SK-N-SH treated with all-trans-retinoic acid at 6 μM for 48 hours (cell line): Measurements from ENCODE around the gene AMDHD2.
A peak's percentile ranks its signal among the peaks of the same experiment; 100 is the strongest.
"Not testable (repeated sequence)": the region's sequence is repeated elsewhere in the genome, so short reads cannot be mapped to it uniquely, and the experiment has no call there.

Experiments used
- ATAC-seq: fragments of 200-7000 bp; cut with Tn5 transposase; 3 replicates; pipeline ENCODE4 v1.9.1; 2020; ENCODE audit warnings: mild to moderate bottlenecking, moderate library complexity
- ARNTL ChIP-seq: fragments of 450-650 bp; formaldehyde crosslinking; IDR thresholded peaks from 2 replicates; pipeline ENCODE4 v1.5.0; 2020; ENCODE audit warnings: low read depth, mild to moderate bottlenecking, moderate library complexity, borderline replicate concordance
- BACH2 ChIP-seq: fragments of 250-450 bp; sonication (Bioruptor Pico); IDR thresholded peaks from 2 replicates; pipeline ENCODE4 v1.9.0; 2021; ENCODE audit warnings: mild to moderate bottlenecking, borderline replicate concordance
- CSDC2 ChIP-seq: fragments of 250-450 bp; sonication (Bioruptor Pico); IDR thresholded peaks from 2 replicates; pipeline ENCODE4 v1.5.0; 2020; ENCODE audit warnings: mild to moderate bottlenecking, moderate library complexity
- ESRRG ChIP-seq: fragments of 250-450 bp; sonication (Bioruptor Pico); IDR thresholded peaks from 2 replicates; pipeline ENCODE4 v1.6.1; 2021; ENCODE audit warnings: mild to moderate bottlenecking
- GLIS3 ChIP-seq: fragments of 250-450 bp; sonication (Bioruptor Pico); IDR thresholded peaks from 2 replicates; pipeline ENCODE4 v1.5.0; 2020; ENCODE audit warnings: mild to moderate bottlenecking, moderate library complexity
- ISL1 ChIP-seq: fragments of 250-450 bp; sonication (Bioruptor Pico); IDR thresholded peaks from 2 replicates; pipeline ENCODE4 v2.1.2; 2022; ENCODE audit warnings: mild to moderate bottlenecking, moderate library complexity
- OSR1 ChIP-seq: fragments of 250-450 bp; sonication (Bioruptor Pico); IDR thresholded peaks from 2 replicates; pipeline ENCODE4 v1.8.0; 2022; ENCODE audit warnings: moderate library complexity, mild to moderate bottlenecking, inconsistent platforms
- PPARA ChIP-seq: fragments of 250-450 bp; sonication (Bioruptor Pico); IDR thresholded peaks from 2 replicates; pipeline ENCODE4 v1.5.0; 2020; ENCODE audit warnings: mild to moderate bottlenecking, borderline replicate concordance
- RARB ChIP-seq: fragments of 250-450 bp; sonication (Bioruptor Pico); IDR thresholded peaks from 2 replicates; pipeline ENCODE4 v1.8.0; 2021; ENCODE audit warnings: mild to moderate bottlenecking, moderate library complexity
- ZC3H10 ChIP-seq: fragments of 250-450 bp; sonication (Bioruptor Pico); IDR thresholded peaks from 2 replicates; pipeline ENCODE4 v1.5.1; 2021; ENCODE audit warnings: mild to moderate bottlenecking, moderate library complexity
- ZFP30 ChIP-seq: fragments of 450-650 bp; formaldehyde crosslinking; IDR thresholded peaks from 2 replicates; pipeline ENCODE4 v1.5.0; 2022; ENCODE audit warnings: mild to moderate bottlenecking, moderate library complexity
- TF ChIP-seq, protein P1 (sequence below): fragments of 250-450 bp; sonication (Bioruptor Pico); IDR thresholded peaks from 2 replicates; pipeline ENCODE4 v1.5.1; 2021; ENCODE audit warnings: mild to moderate bottlenecking, moderate library complexity
- TF ChIP-seq, protein P2 (sequence below): fragments of 250-450 bp; sonication (Bioruptor Pico); IDR thresholded peaks from 2 replicates; pipeline ENCODE4 v1.5.0; 2020; ENCODE audit warnings: mild to moderate bottlenecking, moderate library complexity
- TF ChIP-seq, protein P3 (sequence below): fragments of 250-450 bp; sonication (Bioruptor Pico); IDR thresholded peaks from 2 replicates; pipeline ENCODE4 v1.5.1; 2020; ENCODE audit warnings: low read depth, mild to moderate bottlenecking, moderate library complexity

The AMDHD2 gene

DNA sequence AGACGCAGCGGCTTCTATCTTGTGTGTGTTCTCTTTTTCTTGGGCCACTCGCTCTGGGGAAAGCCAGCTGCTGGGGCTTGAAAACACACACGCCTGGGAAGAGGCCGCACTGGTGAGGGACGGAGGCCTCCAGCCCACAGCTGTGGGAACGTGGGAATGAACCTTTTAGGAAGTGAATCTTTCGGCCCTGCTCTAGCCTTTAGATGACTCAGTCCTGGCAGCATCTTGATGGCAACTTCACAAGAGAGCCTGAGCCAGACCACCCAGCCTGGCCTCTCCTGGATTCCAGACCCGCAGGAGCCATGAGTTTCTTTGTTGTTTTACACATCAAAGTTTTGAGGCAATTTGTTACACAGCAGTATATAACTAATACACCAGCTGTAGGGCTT is 15.4 kb downstream of the AMDHD2 start:
- ATAC-seq, result no peak
- TF ChIP-seq, protein P1, sequence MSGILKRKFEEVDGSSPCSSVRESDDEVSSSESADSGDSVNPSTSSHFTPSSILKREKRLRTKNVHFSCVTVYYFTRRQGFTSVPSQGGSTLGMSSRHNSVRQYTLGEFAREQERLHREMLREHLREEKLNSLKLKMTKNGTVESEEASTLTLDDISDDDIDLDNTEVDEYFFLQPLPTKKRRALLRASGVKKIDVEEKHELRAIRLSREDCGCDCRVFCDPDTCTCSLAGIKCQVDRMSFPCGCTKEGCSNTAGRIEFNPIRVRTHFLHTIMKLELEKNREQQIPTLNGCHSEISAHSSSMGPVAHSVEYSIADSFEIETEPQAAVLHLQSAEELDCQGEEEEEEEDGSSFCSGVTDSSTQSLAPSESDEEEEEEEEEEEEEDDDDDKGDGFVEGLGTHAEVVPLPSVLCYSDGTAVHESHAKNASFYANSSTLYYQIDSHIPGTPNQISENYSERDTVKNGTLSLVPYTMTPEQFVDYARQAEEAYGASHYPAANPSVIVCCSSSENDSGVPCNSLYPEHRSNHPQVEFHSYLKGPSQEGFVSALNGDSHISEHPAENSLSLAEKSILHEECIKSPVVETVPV (CRISPR knock-in tag), result no peak
- TF ChIP-seq BACH2 (CRISPR knock-in tag) (no peak), ZC3H10 (CRISPR knock-in tag) (no peak), RARB (CRISPR knock-in tag) (no peak), PPARA (no peak), ISL1 (CRISPR knock-in tag) (no peak), OSR1 (CRISPR knock-in tag) (no peak), ARNTL (CRISPR knock-in tag) (no peak), CSDC2 (CRISPR knock-in tag) (no peak), ESRRG (CRISPR knock-in tag) (no peak), GLIS3 (CRISPR knock-in tag) (no peak), ZFP30 (CRISPR knock-in tag) (no peak)
- TF ChIP-seq, protein P2, sequence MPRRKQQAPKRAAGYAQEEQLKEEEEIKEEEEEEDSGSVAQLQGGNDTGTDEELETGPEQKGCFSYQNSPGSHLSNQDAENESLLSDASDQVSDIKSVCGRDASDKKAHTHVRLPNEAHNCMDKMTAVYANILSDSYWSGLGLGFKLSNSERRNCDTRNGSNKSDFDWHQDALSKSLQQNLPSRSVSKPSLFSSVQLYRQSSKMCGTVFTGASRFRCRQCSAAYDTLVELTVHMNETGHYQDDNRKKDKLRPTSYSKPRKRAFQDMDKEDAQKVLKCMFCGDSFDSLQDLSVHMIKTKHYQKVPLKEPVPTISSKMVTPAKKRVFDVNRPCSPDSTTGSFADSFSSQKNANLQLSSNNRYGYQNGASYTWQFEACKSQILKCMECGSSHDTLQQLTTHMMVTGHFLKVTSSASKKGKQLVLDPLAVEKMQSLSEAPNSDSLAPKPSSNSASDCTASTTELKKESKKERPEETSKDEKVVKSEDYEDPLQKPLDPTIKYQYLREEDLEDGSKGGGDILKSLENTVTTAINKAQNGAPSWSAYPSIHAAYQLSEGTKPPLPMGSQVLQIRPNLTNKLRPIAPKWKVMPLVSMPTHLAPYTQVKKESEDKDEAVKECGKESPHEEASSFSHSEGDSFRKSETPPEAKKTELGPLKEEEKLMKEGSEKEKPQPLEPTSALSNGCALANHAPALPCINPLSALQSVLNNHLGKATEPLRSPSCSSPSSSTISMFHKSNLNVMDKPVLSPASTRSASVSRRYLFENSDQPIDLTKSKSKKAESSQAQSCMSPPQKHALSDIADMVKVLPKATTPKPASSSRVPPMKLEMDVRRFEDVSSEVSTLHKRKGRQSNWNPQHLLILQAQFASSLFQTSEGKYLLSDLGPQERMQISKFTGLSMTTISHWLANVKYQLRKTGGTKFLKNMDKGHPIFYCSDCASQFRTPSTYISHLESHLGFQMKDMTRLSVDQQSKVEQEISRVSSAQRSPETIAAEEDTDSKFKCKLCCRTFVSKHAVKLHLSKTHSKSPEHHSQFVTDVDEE (CRISPR knock-in tag), result no peak
- TF ChIP-seq, protein P3, sequence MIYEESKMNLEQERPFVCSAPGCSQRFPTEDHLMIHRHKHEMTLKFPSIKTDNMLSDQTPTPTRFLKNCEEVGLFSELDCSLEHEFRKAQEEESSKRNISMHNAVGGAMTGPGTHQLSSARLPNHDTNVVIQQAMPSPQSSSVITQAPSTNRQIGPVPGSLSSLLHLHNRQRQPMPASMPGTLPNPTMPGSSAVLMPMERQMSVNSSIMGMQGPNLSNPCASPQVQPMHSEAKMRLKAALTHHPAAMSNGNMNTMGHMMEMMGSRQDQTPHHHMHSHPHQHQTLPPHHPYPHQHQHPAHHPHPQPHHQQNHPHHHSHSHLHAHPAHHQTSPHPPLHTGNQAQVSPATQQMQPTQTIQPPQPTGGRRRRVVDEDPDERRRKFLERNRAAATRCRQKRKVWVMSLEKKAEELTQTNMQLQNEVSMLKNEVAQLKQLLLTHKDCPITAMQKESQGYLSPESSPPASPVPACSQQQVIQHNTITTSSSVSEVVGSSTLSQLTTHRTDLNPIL (CRISPR knock-in tag), result no peak

DNA sequence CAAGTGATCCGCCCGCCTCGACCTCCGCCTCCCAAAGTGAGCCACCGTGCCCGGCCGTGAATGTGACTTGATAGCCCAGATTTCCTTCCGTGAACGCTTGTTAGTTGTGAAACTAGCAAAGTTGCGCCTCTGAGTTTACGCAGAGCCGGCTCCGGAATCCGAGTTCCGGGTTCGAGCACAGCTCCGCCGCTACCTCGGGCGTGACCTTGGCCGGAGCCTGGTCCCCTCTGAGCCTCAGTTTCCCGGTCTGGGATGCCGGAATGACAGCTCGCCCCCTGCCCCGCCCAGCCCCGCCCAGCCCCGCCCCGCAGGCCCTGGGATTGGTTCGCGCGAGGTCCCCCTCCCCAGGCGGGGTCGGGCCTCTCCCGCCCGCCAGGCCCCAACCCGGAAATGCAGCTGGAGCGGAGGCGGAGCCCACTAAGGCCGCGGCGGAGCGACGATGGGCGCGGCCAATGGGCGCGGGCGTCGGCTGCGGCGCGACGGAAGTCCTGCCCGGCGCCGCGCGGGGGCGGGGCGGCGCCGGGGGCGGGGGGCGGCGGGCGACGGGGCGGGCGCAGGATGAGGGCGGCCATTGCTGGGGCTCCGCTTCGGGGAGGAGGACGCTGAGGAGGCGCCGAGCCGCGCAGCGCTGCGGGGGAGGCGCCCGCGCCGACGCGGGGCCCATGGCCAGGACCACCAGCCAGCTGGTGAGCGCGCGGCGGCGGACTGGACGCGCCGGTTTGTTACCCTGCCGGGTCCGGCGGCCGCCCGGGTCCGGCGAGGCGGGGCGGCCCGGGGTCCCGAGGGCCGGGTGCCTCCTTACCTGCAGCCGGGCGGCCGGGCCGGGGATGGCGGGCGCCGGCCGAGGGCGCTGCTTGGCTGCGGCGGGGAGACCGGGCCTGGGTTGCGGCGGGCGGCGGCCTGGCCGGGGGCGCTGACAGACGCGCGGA is 17.5 kb downstream of the AMDHD2 start, which contains the start of gene PDPK1:
Gene PDPK1 (plus strand): TSS at position 571 of the 929 bp plus-strand sequence. CDS start 92 bp downstream, at position 663.
- ATAC-seq, result peak; percentile 90
- no peak for TF ChIP-seq RARB (CRISPR knock-in tag)
- TF ChIP-seq PPARA, result no peak
- no peak for TF ChIP-seq ARNTL (CRISPR knock-in tag)
- TF ChIP-seq CSDC2 (CRISPR knock-in tag), result no peak

DNA sequence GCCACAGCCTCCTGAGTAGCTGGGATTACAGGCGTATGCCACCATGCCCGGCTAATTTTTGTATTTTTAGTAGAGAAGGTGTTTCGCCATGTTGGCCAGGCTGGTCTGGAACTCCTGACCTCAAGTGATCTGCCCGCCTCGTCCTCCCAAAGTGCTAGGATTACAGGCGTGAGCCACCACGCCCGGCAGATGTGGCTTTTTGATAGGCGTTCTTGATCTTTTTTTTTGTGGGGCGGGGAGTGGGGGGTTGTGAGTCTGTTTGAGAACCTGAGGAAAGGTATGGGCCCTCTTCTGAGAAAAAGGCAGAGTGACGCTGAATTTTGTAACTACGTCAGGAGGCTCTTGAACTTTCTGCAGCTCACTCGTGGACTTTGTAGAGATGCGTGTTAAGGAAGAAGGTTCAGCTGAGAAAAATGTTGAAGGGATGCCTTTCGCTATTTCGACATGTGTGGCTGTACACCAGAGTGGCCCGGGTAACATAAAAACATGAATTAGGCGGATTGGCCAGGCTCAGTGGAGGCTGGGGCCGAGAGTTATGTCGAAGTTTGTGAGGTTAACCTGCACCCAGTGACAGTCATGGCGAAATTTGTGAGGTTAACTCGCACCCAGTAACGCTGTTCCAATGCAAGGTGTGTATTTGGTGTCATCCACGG is 19.1 kb downstream of the AMDHD2 start:
- ATAC-seq, result not testable (repeated sequence)

DNA sequence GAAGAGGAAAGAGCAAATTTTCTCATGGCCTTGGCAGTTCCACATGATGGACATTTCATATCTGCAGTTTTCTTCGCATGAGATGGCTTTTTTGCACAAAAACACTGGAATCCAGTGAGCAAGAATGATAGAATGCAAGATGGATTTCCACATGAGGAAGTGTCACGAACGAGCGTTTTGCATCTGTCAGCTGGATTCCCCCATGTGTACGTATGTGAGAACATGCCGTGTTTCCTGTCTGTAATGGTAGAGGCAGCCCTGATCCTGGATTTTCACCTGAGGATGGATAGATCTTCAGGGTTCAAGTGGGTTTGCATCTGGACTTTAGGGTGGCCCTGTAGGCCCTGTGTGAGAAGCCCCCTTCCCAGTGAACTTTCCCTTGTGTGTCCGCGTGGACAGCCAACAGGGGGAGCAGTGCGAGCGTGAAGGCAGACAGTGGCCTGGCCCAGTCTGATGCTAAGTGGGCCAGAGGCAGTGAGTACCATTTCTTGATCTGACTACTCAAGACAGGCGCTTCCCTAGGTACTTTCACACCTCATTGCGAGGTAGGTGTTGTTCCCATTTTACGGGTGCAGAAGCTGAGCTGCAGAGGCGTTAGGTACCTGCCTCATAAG is 19.8 kb downstream of the AMDHD2 start:
- not testable (repeated sequence) for ATAC-seq

DNA sequence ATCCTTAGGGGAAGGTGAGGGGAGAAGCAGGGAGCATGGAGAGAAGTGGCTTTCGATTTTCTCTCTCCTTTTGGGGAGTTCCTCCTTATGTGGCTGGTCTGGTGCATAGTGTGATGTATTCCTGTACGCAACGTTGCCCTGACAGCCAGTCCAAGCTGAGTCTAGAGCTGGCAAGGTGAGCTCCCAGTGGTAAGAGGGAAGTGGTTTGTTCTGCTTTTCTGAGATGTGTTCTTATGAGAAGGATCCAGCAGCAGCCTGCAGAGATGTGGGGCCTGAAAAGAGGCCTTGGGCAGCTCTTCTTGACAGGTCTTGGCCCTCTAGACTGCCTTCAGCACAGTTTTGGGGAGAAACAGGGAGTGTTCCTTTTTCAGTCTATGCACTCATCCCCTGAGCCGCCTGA is 20.7 kb downstream of the AMDHD2 start:
- ATAC-seq, result not testable (repeated sequence)

DNA sequence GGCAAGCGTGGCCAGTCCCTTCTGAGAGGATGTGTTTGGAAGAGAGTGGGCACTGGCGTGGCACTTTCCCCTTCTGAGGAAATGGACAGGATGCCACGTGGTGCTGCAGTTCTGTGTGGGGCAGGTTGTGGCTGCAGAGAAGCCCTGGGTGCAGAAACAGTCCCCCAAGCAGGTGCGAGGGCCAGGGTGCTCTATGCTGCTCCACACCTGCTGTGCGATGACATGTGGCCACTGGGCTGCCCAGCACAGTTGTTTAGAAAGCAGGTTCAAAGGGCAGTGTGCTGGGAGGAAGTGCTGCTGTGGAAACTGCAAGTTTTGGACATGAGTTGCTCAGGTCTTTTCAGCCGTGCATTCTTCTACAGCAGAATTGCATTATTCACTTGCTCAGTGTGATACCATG is 21.2 kb downstream of the AMDHD2 start:
- ATAC-seq, result not testable (repeated sequence)

DNA sequence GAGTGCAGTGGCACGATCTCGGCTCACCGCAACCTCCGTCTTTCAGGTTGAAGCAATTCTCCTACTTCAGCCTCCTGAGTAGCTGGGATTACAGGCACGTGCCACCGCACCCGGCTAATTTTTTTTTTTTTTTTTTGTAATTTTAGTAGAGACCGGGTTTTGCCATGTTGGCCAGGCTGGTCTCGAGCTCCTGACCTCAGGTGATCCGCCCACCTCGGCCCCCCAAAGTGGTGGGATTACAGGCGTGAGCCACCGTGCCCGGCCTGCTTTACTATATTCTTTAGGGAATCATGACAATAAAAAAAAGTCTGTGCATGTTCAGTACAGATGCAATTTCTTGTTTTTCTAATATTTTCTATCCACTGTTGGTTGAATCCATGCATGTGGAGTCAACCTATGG is 23.6 kb downstream of the AMDHD2 start:
- ATAC-seq, result not testable (repeated sequence)

DNA sequence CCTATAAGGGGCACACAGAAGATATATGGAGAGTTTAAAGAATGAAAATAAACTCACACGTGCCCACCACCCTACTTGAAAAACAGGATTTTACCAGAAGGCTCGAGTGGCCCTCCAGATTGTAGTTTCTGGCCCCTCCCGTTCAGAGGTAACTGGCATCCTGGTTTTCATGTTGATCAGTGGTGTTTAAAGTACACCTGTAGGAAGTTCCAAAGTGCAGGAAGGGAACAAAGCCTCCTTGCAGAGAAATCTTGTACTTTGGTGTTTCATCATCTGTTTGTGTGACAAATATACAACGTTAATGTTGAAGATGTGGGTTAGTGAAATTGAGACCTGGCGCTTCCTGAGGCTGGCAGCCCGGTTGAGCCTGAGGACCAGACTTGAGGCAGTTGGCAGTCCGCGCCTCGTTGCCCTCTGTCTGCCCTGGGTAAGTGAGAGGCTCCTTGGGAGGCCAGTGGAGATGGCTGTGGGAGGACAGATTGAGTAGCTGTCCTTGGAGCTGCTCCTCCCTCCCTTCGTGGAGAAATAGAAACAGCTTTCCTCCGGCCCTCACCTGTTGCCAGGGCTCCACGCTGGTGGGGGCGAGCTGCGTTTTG is 30.2 kb downstream of the AMDHD2 start:
- ATAC-seq, result not testable (repeated sequence)

DNA sequence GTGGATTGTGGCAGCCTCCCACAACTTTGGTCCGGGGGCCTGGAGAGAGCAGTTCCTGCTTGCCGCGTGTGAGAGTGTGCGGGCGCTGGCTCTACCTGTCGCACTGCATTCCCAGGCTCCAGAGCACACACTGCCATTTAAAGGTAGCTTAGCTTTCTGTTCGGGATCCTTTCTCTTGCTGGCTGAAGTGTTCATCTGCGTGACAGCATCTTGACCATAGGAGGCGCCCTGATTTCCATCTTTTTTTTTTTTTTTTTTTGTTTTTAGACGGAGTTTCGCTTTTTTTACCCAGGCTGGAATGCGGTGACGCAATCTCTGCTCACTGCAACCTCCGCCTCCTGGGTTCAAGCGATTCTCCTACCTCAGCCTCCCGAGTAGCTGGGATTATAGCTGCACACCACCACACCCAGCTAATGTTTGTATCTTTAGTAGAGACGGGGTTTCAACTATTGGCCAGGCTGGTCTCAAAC is 31.3 kb downstream of the AMDHD2 start:
- ATAC-seq, result not testable (repeated sequence)

DNA sequence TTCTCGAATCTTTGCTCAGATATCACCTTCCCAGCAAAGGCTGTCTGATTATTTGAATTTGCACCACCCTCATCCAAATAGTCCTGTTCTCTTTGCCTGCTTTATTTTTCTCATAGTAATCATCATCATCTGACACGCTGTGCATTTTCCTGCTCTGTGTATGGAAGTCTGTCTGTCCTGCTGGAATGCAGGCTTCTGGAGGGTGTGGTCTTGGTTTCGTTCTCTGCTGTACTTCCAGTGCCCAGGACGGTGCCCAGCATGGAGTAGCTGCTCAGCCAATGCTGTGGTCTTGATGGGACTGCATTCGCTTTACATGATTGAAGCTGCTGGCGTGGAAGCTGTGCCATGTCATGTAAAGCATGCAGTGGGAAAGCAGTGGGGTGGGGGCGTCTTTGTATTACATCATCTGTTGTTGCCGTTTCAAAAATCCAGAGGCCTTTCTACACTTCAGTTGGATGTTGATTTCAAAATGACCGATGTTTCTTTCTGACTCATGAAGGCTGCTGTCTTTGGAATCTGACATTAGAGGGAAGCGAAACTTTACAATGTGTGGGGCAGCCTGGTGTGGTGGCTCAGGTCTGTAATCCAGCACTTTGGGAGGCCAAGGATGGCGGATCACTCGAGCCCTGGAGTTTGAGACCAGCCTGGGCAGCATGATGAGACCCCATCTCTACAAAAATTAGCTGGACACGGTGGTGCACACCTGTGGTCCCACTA is 34.7 kb downstream of the AMDHD2 start:
- ATAC-seq, result not testable (repeated sequence)

DNA sequence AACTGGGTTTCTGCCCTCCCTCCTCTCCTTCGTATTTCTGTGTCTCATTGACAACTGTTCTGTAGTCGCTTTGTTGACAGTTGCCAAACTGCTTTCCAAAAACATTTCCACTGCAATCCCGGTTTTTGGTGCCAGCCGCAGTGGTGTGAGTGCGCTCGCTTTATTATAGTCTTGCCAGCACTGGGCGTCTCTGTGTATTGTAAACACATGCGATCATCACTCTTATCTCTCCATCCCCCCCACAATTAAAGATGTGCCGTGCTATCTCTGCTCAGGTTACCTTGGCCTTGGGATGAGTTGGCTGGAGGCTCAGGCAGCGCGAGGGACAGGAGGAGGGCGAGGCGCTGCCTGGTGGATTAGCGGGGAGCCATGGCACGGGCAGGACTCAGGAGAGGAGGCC is 37.0 kb downstream of the AMDHD2 start:
- ATAC-seq, result not testable (repeated sequence)
